ENCODE measurements around the gene SWAP70. TPM values are rescaled to one million over a fixed set of nuclear protein-coding genes. Genes with fewer than 3 reads are reported as not detected.
A peak's percentile ranks its signal among the peaks of the same experiment; 100 is the strongest.

The SWAP70 gene
- total and polyA plus RNA-seq, 7 experiments from 2014 or later = 2.3 to 15.6 (median 4.5) TPM

GRCh38 chr11:9681583-9682372, 17.9 kb downstream of the SWAP70 start:
- Mint-ChIP-seq H3K4me3 (no peak overlapping the region), H3K9me3 (no peaks in the 10 kb centered on the region), H3K27me3 (peaks cover 0 to 5% (median 0%) of the 10 kb centered on the region in 5 donors), H3K36me3 (no peaks in the 10 kb centered on the region), H3K27ac (no peak overlapping the region), H3K4me1 (peaks cover 0 to 2% (median 0%) of the 10 kb centered on the region in 7 donors)
- no peaks in the 10 kb centered on the region for H3K9me3 ChIP-seq (ENCODE audit: control insufficient read depth in 2 of 3, low read length in 3 of 3)
- H3K27ac ChIP-seq (ENCODE audit: low read depth, low read length) = no peak overlapping the region
- no peak overlapping the region for H3K4me3 ChIP-seq (ENCODE audit: low read length)
- ATAC-seq = no peak
- intact Hi-C loops (cut with micrococcal nuclease) = no loop called here
- DNase-seq = no peak
- POLR2A ChIA-PET = no interaction called here
- H3K36me3 ChIP-seq (ENCODE audit: control insufficient read depth in 2 of 3, insufficient read depth in 3 of 3, low read length in 3 of 3) = no peaks in the 10 kb centered on the region
- no peaks in the 10 kb centered on the region for H3K27me3 ChIP-seq (ENCODE audit: control insufficient read depth in 2 of 2, insufficient read depth in 2 of 2, low read length in 2 of 2)
- H3K4me1 ChIP-seq (ENCODE audit: control insufficient read depth in 2 of 2, insufficient read depth in 2 of 2, low read length in 2 of 2) = no peaks in the 10 kb centered on the region
- CTCF ChIA-PET = no interaction called here

- Mint-ChIP-seq H3K4me3 (no peak overlapping the region), H3K9me3 (no peaks in the 10 kb centered on the region), H3K36me3 (no peaks in the 10 kb centered on the region), H3K4me1 (no peaks in the 10 kb centered on the region), H3K27me3 (peaks cover 0 to 4% (median 0%) of the 10 kb centered on the region in 5 donors), H3K27ac (no peak overlapping the region)
- Histone ChIP-seq H3K9me3 (ENCODE audit: control insufficient read depth in 2 of 3, low read length in 3 of 3) (no peaks in the 10 kb centered on the region), H3K27ac (ENCODE audit: low read depth, low read length) (no peak overlapping the region), H3K4me1 (ENCODE audit: control insufficient read depth in 2 of 2, insufficient read depth in 2 of 2, low read length in 2 of 2) (no peaks in the 10 kb centered on the region), H3K27me3 (ENCODE audit: control insufficient read depth in 2 of 2, insufficient read depth in 2 of 2, low read length in 2 of 2) (no peaks in the 10 kb centered on the region), H3K36me3 (ENCODE audit: control insufficient read depth in 2 of 3, insufficient read depth in 3 of 3, low read length in 3 of 3) (no peaks in the 10 kb centered on the region), H3K4me3 (ENCODE audit: low read length) (no peak overlapping the region)
- POLR2A ChIA-PET = no interaction called here
- DNase-seq = no peak
- no peak for ATAC-seq
- CTCF ChIA-PET = no interaction called here
- intact Hi-C loops (cut with micrococcal nuclease) = no loop called here
Observed at GRCh38 chr11:9687711-9688477, 24.0 kb downstream of the SWAP70 start.

GRCh38 chr11:9688716-9689511, 25.0 kb downstream of the SWAP70 start:
- Histone ChIP-seq H3K4me1 (ENCODE audit: control insufficient read depth in 2 of 2, insufficient read depth in 2 of 2, low read length in 2 of 2) (no peaks in the 10 kb centered on the region), H3K36me3 (ENCODE audit: control insufficient read depth in 2 of 3, insufficient read depth in 3 of 3, low read length in 3 of 3) (no peaks in the 10 kb centered on the region), H3K4me3 (ENCODE audit: low read length) (no peak overlapping the region), H3K27ac (ENCODE audit: low read depth, low read length) (no peak overlapping the region), H3K27me3 (ENCODE audit: control insufficient read depth in 2 of 2, insufficient read depth in 2 of 2, low read length in 2 of 2) (no peaks in the 10 kb centered on the region), H3K9me3 (ENCODE audit: control insufficient read depth in 2 of 3, low read length in 3 of 3) (no peaks in the 10 kb centered on the region)
- Mint-ChIP-seq H3K9me3 (no peaks in the 10 kb centered on the region), H3K27ac (no peak overlapping the region), H3K36me3 (peaks cover 0 to 1% (median 0%) of the 10 kb centered on the region in 5 donors), H3K27me3 (peaks cover 0 to 4% (median 0%) of the 10 kb centered on the region in 5 donors), H3K4me3 (no peak overlapping the region), H3K4me1 (no peaks in the 10 kb centered on the region)
- ATAC-seq = peak; percentile 81
- ChIA-PET POLR2A (no interaction called here), CTCF (no interaction called here)
- DNase-seq = peak in 3 of 9 donors; percentile 3 to 39 (median 15)
- intact Hi-C loops (cut with micrococcal nuclease) = no loop called here

GRCh38 chr11:9689721-9690120, 25.8 kb downstream of the SWAP70 start:
- Histone ChIP-seq H3K27me3 (ENCODE audit: control insufficient read depth in 2 of 2, insufficient read depth in 2 of 2, low read length in 2 of 2) (no peaks in the 10 kb centered on the region), H3K9me3 (ENCODE audit: control insufficient read depth in 2 of 3, low read length in 3 of 3) (no peaks in the 10 kb centered on the region), H3K27ac (ENCODE audit: low read depth, low read length) (no peak overlapping the region), H3K4me1 (ENCODE audit: control insufficient read depth in 2 of 2, insufficient read depth in 2 of 2, low read length in 2 of 2) (no peaks in the 10 kb centered on the region), H3K36me3 (ENCODE audit: control insufficient read depth in 2 of 3, insufficient read depth in 3 of 3, low read length in 3 of 3) (no peaks in the 10 kb centered on the region), H3K4me3 (ENCODE audit: low read length) (no peak overlapping the region)
- DNase-seq (no peak), ATAC-seq (no peak)
- no peak overlapping the region for H3K4me3 Mint-ChIP-seq
- peaks cover 0 to 4% (median 0%) of the 10 kb centered on the region in 5 donors for H3K27me3 Mint-ChIP-seq
- H3K27ac Mint-ChIP-seq = no peak overlapping the region
- ChIA-PET CTCF (no interaction called here), POLR2A (no interaction called here)
- no peaks in the 10 kb centered on the region for H3K4me1 Mint-ChIP-seq
- peaks cover 0 to 9% (median 0%) of the 10 kb centered on the region in 5 donors for H3K36me3 Mint-ChIP-seq
- intact Hi-C loops (cut with micrococcal nuclease) = no loop called here
- no peaks in the 10 kb centered on the region for H3K9me3 Mint-ChIP-seq

GRCh38 chr11:9691865-9692264, 28.0 kb downstream of the SWAP70 start:
- H3K27me3 Mint-ChIP-seq = peaks cover 0 to 4% (median 0%) of the 10 kb centered on the region in 5 donors
- ATAC-seq (peak; percentile 61), DNase-seq (no peak)
- Histone ChIP-seq H3K4me3 (ENCODE audit: low read length) (no peak overlapping the region), H3K27ac (ENCODE audit: low read depth, low read length) (no peak overlapping the region), H3K36me3 (ENCODE audit: control insufficient read depth in 2 of 3, insufficient read depth in 3 of 3, low read length in 3 of 3) (no peaks in the 10 kb centered on the region), H3K4me1 (ENCODE audit: control insufficient read depth in 2 of 2, insufficient read depth in 2 of 2, low read length in 2 of 2) (no peaks in the 10 kb centered on the region), H3K27me3 (ENCODE audit: control insufficient read depth in 2 of 2, insufficient read depth in 2 of 2, low read length in 2 of 2) (no peaks in the 10 kb centered on the region), H3K9me3 (ENCODE audit: control insufficient read depth in 2 of 3, low read length in 3 of 3) (no peaks in the 10 kb centered on the region)
- intact Hi-C loops (cut with micrococcal nuclease) = no loop called here
- peaks cover 0 to 3% (median 0%) of the 10 kb centered on the region in 11 donors for H3K9me3 Mint-ChIP-seq
- POLR2A ChIA-PET = no interaction called here
- peaks cover 0 to 18% (median 0%) of the 10 kb centered on the region in 5 donors for H3K36me3 Mint-ChIP-seq
- H3K4me3 Mint-ChIP-seq = no peak overlapping the region
- H3K27ac Mint-ChIP-seq = no peak overlapping the region
- CTCF ChIA-PET = no interaction called here
- H3K4me1 Mint-ChIP-seq = no peaks in the 10 kb centered on the region

- Histone ChIP-seq H3K27ac (ENCODE audit: low read depth, low read length) (no peak overlapping the region), H3K4me1 (ENCODE audit: control insufficient read depth in 2 of 2, insufficient read depth in 2 of 2, low read length in 2 of 2) (no peaks in the 10 kb centered on the region), H3K27me3 (ENCODE audit: control insufficient read depth in 2 of 2, insufficient read depth in 2 of 2, low read length in 2 of 2) (no peaks in the 10 kb centered on the region), H3K4me3 (ENCODE audit: low read length) (no peak overlapping the region), H3K36me3 (ENCODE audit: control insufficient read depth in 2 of 3, insufficient read depth in 3 of 3, low read length in 3 of 3) (no peaks in the 10 kb centered on the region), H3K9me3 (ENCODE audit: control insufficient read depth in 2 of 3, low read length in 3 of 3) (no peaks in the 10 kb centered on the region)
- H3K27me3 Mint-ChIP-seq = peaks cover 0 to 4% (median 0%) of the 10 kb centered on the region in 5 donors
- ChIA-PET CTCF (no interaction called here), POLR2A (no interaction called here)
- intact Hi-C loops (cut with micrococcal nuclease) = no loop called here
- DNase-seq (no peak), ATAC-seq (no peak)
- H3K36me3 Mint-ChIP-seq = peaks cover 0 to 18% (median 0%) of the 10 kb centered on the region in 5 donors
- H3K9me3 Mint-ChIP-seq = peaks cover 0 to 3% (median 0%) of the 10 kb centered on the region in 11 donors
- H3K4me3 Mint-ChIP-seq = no peak overlapping the region
- no peak overlapping the region for H3K27ac Mint-ChIP-seq
- H3K4me1 Mint-ChIP-seq = no peaks in the 10 kb centered on the region
Observed at GRCh38 chr11:9692691-9693090, 28.8 kb downstream of the SWAP70 start.
